ENCODE data around the gene SNX10. TPM values are rescaled to one million over a fixed set of nuclear protein-coding genes. Genes with fewer than 3 reads are reported as not detected.

The SNX10 gene
- total RNA-seq, 1 donor from 2014 or later, result 3.2 TPM

DNA sequence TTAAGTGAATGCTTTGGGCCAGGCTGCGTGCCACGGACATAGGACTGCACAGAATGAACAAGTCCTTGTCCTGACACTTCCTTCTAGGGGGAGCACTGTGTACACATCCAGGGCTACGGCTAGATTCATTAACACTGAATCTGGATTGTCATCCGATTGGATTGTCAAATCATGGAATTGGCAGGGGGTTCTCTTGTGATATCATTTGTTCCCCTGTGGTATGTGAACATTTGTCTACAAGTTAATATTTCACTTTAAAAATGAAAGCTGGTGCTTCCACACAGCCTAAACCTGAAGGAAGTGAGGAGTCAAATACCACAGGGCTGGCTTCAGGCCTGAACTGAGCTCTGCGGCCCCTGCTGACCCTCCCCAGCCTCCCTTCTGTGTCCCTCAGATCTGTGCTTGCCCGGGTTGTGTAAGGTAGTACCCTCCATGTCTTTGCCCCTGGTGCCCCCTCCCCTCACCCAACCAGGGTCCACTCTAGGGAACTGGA is 75.6 kb downstream of the SNX10 start:
- no peak for DNase-seq (ENCODE audit: low read depth in 2 of 2)

DNA sequence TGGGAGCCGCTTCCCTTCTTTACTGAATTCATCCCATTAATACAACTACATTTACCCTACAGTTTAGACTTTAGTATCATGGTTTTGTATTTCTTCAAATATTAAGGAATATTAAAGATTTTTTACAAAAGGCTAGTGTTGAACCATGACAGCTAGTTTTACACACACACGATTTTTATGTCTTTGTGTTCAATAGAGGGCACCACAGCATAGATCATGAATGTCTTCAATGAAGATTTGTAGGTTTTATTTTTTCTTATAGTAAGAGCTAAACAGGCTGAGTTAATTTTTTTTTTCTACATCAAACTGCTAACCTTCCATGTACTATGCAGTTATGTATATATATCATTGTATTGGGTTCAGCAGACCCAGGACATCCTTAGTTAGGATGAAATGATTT is 76.9 kb downstream of the SNX10 start:
- peak; percentile 23 to 28 for DNase-seq (ENCODE audit: low read depth in 2 of 2)

DNA sequence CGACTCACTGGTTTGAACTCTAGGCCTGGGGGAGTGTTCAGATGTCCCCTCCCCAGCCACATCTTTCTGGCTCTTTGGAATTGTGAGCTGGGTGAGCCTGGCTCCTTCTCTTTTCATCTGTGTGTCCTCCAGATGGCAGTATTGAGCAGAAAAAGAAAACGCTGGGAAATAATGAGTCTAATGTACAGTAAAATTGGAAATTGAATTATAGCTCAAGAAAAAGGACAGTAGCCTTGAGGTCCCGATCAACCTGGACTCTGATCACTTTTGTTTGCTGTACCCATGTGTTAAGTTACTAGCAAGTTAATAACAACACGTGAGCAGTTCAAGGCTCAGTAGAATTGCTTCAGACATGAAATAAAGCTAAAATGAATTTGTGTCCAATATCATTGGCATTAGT is 77.9 kb downstream of the SNX10 start:
- DNase-seq (ENCODE audit: low read depth in 2 of 2), result peak; percentile 64 to 72

DNA sequence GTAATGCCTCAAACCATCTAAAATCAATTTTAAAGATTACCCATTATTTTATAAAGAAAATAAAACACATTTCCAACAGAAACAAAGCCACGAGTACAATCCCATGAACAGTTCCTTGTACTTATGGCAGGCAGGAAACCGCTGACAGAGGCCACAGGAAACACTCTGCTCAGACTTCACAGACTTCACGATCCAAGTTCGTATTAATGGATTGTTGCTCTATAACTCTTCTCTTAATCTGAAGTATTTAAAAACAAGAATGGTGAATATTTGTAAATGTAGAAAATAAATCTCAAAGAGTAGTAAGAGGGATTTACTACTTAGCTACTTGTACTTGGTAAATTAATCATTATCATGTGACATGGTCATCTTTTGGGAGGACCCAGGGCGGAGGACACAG is 78.3 kb downstream of the SNX10 start:
- DNase-seq (ENCODE audit: low read depth in 2 of 2), result peak; percentile 31 to 81

DNA sequence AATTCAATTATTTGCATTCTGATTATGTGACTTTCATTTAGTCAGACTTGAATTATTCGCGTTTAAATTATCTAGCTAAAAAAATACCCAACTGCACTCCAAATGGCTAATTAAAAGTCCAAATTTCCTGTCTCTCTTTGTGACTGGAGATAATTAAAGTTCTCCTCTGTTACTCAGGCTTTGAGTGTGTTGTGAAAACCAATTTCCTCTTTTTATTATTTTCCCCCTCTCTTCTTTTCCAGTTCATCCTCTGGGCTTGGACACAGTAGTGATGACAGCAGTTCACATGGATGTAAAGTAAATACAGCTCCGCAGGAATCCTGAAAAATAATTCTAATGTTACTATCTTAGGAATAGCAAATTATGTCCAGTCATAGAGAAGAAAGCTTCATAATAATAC is 80.6 kb downstream of the SNX10 start:
- DNase-seq (ENCODE audit: low read depth in 2 of 2), result no peak

DNA sequence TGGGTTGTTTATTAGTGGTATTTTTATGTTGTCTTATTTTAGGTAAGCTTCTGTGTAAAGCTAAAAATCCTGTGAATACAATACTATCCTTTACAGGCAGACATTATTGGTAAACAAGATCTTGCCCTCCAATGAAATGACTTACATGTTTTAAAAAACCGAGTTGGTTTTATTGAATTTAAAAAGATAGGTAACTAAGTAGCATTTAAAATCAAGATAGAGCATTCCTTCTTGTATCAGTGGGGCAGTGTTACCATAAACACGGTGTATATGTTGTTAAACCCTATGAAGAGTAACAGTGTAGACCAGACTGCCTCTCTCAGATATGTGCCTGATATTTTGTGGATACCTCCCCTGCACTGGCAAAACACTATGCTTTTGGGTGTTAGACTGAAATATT is 81.0 kb downstream of the SNX10 start:
- DNase-seq (ENCODE audit: low read depth in 2 of 2), result no peak

DNA sequence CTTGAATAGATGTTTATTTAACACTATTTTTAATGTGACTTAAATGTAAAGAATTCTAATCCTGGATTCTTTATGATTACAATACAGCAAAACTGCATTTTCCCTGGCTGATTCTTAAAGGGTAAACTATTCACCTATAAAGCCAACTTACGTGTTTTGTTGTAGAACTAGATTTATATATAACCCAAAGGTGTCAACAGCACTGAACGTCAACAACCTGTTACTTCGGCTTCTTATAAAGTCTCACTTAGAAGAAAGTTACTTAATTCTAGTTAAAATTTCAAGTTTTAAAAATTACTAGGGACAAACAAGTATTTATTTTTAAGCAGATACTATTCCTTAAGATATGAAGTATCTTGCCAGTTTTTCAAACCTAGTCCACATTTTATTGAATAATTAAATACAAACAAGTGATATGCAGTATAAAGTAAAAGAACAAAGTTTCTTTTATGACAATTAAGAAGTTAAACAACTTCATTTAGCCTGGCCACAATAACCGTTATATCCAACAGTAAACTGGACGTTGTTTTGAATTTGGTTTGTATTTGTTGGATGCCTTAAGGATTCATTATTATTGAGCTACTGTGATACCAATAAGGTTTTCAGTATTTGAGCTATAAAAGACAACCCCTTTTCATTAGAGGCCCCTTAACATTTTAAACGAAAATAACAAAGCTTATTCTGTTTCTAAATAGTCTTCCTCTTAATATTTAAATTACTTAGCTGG is 83.1 kb downstream of the SNX10 start:
- no peak for DNase-seq (ENCODE audit: low read depth in 2 of 2)

DNA sequence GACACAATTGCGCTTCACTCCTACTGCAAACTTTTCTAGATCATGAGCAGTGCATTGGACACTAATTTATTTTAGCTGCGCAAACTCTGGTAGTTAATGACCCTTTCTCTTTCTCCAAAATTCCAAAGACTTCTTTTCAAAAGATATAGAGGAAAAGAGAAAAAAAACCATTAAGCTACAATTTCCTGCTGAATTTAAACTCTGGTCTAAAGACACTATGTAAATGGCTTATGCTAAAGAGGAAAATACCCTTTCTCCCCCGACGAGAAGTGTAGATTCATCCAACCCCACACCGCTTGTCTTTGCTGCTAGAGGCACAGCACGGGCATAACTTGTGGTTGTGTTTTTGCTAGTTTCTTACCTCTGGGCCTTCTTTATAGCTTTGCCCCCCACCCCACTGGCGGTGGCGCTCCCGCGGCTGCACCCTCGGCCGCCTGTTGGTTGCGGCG is 84.1 kb downstream of the SNX10 start:
- DNase-seq (ENCODE audit: low read depth in 2 of 2), result peak; percentile 9 to 18

DNA sequence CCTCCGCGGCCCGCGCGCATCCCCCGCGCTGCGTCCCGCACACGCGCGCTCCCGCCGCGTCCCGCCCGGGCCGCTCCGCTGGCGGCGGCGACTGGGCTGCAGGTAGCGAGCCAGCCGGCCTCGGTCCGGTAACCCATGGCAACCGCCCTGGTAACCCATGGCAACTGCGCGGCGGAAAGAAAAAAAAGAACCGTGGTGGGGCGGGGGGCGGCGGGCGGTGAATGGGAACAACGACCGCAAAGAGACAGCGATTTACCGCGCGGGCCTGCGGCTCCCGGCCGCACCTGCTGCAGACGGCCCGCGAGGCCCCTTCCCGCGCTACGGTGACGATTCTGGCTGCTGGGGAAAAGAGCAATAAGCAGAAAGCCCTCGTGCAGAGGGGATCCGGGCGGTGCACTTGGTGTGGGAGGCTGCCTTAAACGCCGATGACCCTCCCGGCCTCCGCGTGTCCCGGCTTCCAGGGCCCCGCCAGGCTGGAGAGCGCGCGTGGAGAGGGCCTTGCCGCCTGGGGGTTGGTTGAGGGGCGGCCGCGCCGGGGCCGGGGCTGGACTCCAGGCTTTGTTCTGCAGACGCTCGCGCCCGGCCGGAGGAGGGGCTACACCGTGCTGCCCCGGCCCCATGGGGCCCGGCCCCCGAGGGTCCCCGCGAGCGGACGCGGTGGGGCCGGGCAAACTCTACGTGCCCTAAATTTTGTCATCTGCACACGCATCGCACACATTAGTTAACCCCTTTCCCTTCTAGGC is 84.7 kb downstream of the SNX10 start:
- peak; percentile 45 to 54 for DNase-seq (ENCODE audit: low read depth in 2 of 2)

DNA sequence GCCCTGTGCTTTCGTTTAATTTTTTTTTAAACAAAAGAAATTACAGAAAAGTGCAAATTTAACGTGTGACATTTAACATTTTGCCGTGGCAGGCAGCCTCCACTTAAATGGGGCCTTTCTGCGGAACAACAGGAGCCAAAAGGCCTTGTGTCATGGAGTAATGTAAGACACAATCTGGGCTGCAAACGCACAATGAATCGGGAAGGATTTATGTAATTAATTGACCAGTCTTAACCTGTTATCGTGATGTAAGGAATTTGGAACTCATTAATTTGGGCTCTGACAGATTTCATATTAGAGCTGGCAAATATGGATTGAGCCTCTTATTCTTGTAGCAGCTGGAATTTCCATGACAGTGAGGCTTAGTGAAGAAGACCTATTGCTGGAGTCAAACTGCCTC is 86.4 kb downstream of the SNX10 start:
- no peak for DNase-seq (ENCODE audit: low read depth in 2 of 2)

DNA sequence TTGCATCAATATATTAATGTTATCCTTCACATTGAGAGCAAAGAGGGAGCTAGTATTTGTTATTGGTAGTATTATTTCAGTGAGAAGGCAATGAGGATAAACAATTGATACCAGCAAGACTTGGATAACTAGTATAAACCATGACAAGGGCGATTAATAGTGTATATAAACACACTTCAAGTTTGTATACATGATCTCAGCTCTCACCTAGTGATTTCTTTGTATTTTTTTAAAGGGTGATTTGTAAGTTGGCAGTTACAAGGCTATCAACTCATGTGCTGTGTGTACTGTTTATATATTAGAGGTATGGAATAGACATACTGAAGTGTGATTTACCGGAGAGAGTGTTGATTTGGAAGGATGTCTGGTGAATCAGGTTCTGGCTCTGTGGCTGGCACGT is 88.0 kb downstream of the SNX10 start:
- peak in 1 of 2 donors; percentile 24 for DNase-seq (ENCODE audit: low read depth in 2 of 2)

DNA sequence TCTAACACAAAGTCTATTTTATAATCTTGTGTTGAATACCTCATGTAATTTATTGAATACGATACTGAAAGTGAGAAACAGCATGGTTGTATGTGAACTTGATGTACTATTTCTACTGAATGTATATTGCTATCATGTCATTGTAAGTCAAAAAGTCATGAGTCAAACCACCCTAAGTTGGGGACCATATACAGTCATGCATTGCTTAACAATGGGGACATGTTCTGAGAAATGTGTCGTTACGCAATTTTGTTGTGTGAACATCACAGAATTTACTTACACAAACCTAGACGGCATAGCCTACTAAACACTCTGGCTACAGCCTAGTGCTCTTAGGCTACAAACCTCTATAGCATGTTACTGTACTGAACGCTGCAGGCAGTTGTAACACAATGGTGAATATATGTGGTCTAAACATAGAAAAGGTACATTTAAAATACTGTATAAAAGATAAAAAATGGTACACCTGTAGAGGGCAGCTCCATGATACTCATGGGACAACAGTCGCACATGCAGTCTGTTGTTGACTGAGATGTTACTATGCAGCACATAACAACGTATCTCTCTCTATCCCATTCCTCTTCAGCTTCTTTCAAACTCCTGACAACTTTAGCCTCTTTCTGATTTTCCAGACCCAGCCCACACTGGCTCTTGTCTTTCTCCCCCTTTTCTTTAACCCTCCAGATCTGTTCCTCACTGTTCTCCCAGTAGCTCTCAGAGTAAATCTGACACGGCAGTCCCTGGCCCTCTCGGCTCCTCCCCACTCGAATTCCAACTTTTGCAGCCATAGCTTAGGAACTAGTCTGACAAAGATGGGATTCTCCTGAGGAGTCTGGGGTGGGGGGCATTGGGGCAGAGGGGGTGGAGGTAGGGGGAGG is 90.1 kb downstream of the SNX10 start:
- DNase-seq (ENCODE audit: low read depth in 2 of 2), result no peak

DNA sequence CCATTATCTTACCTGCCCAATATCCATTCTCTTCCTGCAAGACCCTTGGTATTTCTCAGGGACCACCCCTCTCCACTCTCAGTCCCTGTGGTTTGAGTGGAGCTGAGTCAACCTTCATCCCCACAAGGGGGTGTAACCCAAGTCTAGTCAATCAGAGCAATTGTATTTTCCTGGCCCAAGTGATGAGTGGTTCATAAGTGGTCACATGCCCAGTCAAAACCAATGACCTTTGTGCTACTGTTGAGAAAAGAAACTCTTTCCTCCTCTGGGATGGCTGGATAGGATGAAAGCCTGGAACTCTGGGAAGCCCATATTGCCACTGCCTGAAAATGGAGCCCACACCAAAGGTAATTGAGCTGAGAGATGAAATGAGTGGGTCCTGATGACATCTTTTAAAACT is 93.6 kb downstream of the SNX10 start:
- no peak for DNase-seq (ENCODE audit: low read depth in 2 of 2)

DNA sequence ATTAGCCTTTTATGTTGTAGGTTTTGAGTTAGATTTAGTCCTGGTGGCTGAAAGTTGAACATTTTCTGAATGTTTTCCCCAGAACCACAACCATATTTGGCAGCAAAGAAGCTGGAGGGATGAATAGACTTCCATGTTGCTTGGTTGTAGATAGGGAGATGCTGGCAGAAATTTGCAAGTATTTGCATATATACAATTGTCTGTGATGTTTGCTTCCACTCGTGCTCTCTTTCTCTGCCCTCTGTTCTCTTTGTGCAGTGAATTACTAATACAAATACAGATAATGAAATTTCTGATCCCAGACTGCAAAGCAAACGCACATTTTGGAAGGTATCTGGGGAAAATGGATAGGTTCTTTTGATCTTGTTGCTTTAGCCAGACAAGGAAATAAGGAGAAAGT is 96.1 kb downstream of the SNX10 start:
- no peak for DNase-seq (ENCODE audit: low read depth in 2 of 2)

DNA sequence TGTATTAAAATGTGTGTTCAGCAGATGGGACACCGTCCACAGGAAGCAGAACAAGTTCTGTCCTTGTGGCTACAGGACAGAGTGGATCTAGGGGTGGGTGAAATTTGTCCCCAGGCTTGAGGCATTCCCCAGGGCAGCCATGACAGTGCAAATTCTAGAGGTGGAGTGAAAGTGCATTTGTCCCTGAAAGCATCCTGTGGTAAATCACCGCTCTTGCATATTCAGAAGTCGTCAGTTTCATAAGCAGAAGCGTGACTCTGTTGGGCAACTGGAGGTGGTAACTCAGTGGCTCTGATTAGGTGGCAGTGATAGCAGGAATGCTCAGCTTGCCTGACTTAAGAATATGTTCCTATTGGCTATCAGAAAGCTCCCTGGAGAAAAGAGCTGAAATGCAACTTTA is 96.6 kb downstream of the SNX10 start:
- DNase-seq (ENCODE audit: low read depth in 2 of 2), result no peak

DNA sequence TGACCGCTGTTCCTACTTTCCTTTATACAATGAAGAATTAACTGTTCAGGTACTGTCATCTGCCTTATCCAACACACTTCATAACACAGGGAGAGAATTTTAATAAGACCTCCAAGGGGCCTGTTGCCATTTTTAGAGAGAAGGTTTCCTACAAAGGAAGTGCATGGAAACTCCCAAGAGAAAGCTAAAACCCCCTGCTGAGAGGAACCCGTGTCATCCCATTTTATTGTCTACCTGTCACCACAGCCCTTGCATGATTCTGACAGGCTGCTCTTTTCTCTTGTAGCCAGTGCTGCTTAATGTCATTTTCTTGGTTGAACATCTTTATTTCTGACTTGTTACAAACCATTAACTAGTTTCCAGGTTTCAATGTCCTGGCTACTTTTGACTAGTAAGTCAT is 98.4 kb downstream of the SNX10 start:
- DNase-seq (ENCODE audit: low read depth in 2 of 2), result no peak

DNA sequence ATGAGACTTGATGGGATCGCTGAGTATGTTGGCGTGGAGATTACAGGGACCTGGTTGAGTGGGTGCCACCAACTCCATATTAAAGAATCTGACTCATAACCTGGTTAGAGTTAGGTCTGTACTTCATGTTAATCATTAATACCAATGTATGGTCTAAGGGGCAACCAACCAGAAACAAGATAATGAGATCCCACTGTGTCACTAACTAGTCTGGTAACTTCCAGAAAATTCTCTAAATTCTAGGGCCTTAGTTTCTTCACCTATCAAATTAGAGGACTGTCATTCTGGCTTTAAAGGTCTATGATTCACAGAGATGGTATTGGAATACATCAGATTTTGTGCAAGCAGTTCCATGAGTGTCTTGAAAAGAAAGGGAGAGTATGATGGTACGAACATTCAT is 102.2 kb downstream of the SNX10 start:
- DNase-seq (ENCODE audit: low read depth in 2 of 2), result no peak

DNA sequence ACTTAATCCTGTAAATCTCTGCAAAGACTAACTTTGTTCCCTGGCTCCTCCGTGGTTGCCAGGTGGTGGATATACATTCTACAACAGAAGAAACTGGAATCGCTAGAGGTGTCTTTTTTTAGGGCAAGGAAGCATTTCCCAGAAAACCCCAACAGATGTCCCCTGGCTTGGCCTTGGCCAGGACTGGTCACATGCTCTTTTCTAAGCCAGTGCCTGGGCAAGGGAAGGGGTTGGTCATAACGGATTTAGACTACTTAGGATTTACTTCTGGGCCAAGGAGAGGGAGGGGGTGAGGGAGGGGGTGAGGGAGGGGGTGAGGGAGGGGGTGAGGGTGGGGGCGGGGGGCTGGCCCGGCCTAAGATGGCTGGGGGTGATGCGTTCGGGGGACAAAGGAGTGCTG is 105.7 kb downstream of the SNX10 start:
- no peak for DNase-seq (ENCODE audit: low read depth in 2 of 2)

DNA sequence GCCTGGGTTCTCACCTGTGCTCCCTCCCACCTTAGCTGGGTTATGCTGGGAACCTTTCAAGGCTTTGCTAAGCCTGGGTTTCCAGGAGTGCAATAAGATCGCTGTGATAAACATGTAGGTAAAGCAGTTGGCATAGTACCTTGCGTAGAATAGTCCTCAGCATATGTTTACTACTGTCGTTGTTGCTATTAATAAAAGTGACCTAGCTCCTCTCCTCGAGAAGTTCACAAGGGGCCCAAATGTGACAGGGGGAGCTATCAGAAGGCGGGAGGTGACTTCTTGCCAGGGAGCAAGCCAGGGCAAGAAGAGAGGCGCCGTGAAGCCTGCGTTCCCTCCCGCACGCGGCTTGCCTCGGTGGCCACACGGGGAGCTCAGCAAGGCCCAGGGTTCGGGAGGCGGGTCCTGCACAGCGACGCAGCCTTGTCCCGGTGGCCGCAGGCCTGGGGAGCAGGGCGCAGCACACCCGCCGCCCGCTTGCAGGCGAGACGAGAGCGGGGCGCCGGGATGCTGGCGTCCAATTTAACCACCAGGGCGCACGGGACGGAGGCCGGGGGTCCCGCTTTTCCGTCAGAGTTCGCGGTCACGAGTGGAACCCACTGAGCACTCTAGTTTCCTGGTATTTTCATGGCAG is 106.2 kb downstream of the SNX10 start:
- no peak for DNase-seq (ENCODE audit: low read depth in 2 of 2)

DNA sequence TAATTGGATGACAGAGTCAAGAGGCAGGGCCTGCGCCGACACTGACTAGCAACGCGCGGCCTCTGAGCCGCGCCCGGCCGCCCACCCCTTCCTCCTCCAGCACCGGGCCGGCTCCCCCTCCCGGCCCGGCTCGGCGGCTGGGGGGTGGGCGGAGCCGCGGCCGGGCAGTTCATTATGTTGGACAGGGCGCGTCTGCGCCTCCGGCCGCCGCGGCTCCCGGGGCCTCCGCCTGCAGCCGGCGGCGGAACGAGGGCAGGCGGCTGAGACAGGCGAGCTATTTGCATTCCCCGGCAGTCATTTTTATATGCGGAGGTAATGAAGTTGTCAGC is 106.7 kb downstream of the SNX10 start:
- DNase-seq (ENCODE audit: low read depth in 2 of 2), result peak; percentile 74 to 83

DNA sequence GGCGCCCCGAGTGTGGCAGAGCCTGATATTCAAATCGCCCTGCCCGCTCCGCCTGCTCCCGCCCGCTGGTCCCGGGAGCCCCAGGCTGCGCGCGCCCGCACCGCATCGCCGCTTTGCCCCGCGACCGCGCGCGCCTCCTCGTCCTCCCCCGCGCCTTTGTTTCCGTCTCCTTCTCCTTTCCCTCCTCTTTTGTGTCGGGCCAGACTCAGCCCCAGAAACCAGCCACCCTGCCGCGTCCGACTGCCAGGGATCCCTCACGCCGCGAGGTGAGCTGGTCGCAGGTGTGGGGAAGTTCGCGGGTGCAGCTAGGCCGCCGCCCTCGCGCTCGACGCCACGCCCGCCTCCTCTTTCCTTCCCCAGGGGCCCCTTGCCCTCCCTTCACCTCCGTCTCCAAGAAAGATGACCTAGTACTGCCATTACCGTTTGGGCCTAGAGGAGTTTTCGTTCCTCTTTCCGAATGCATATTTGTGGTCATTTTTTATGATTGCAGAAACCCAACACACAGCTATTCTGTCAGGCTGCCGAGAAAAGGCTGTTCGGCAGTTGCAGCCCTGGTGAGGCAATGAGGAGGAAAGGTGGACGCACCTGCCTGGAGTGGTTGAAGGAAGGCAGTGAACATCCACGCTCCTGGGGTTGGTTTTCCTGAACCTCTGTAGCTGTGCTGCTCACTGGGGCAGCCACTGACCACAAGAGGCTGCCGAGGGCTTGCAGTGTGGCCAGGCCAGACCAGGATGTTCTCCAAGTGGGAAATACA is 107.3 kb downstream of the SNX10 start:
- peak; percentile 59 to 77 for DNase-seq (ENCODE audit: low read depth in 2 of 2)
